H1 (cell line): Measurements from ENCODE around the gene ACAP2. TPM values are rescaled to one million over a fixed set of nuclear protein-coding genes. Genes with fewer than 3 reads are reported as not detected.

Source experiments
- CTCF ChIA-PET: fragments of 300-600 bp; sonication (Branson Sonifier 250); formaldehyde crosslinking; loops from one replicate; lab custom pipeline; 2021; ENCODE audit not compliant: partially characterized antibody; lab: Charles Lee
- POLR2A ChIA-PET: fragments of 300-600 bp; sonication (Branson Sonifier 250); formaldehyde crosslinking; loops from one replicate; lab custom pipeline; 2021; ENCODE audit warnings: inconsistent platforms; ENCODE audit not compliant: partially characterized antibody; lab: Charles Lee
- DNase-seq, 2 experiments: peaks; one replicate each; pipeline versions ENCODE4 v3.0.0 to v3.0.0-alpha.2; 2010 to 2022; ENCODE audit warnings: low spot score in 2 of 2, low read depth in 1 of 2, mixed read lengths in 1 of 2
- FAIRE-seq: peaks from 2 replicates; lab custom pipeline; 2011; peaks lifted over from hg19 to GRCh38; lab: Jason Lieb, UNC
- H2AFZ ChIP-seq: 2 replicates; pipeline ENCODE4 v1.8.1; 2012; ENCODE audit warnings: low read length, inconsistent platforms
- H2AK5ac ChIP-seq: 2 replicates; pipeline ENCODE4 v1.6.1; 2013; ENCODE audit warnings: low read depth, low read length
- H2BK120ac ChIP-seq: replicated peaks from 2 replicates; pipeline ENCODE3; 2013; ENCODE audit warnings: low read depth, low read length, inconsistent platforms
- H2BK12ac ChIP-seq: 2 replicates; pipeline ENCODE4 v1.6.1; 2013; ENCODE audit warnings: low read depth, low read length
- H2BK15ac ChIP-seq: 2 replicates; pipeline ENCODE4 v1.6.1; 2013; ENCODE audit warnings: low read length
- H2BK20ac ChIP-seq: 2 replicates; pipeline ENCODE4 v1.6.1; 2013; ENCODE audit warnings: low read length
- H2BK5ac ChIP-seq: 2 replicates; pipeline ENCODE4 v1.6.1; 2013; ENCODE audit warnings: low read depth, low read length
- H3K14ac ChIP-seq: 2 replicates; pipeline ENCODE4 v1.6.1; 2013; ENCODE audit warnings: inconsistent platforms; ENCODE audit not compliant: insufficient read length
- H3K18ac ChIP-seq: 2 replicates; pipeline ENCODE4 v1.6.1; 2013; ENCODE audit warnings: low read length; ENCODE audit errors: extremely low read depth
- H3K23ac ChIP-seq: 2 replicates; pipeline ENCODE4 v1.6.1; 2013; ENCODE audit warnings: inconsistent platforms; ENCODE audit not compliant: insufficient read length
- H3K23me2 ChIP-seq: 2 replicates; pipeline ENCODE4 v1.6.1; 2013; ENCODE audit warnings: low read depth, low read length
- H3K27ac ChIP-seq: 2 replicates; pipeline ENCODE4 v1.6.1; 2011; ENCODE audit warnings: low read depth, low read length, inconsistent platforms
- H3K27me3 ChIP-seq, 4 experiments: replicated peaks in 1 of 4; 1 replicate in 1 of 4; 2 replicates in 3 of 4; pipeline versions ENCODE4 v1.6.1 to v1.8.1; 2011 to 2013; ENCODE audit warnings: low read length in 3 of 4, mild to moderate bottlenecking in 3 of 4, inconsistent platforms in 2 of 4, mixed read lengths in 2 of 4, moderate library complexity in 1 of 4; ENCODE audit not compliant: control insufficient read depth in 3 of 4, insufficient read depth in 3 of 4; ENCODE audit errors: extremely low read depth in 1 of 4
- H3K36me3 ChIP-seq, 4 experiments: 2 replicates each; pipeline versions ENCODE4 v1.6.1 to v1.8.1; 2011 to 2013; ENCODE audit warnings: mild to moderate bottlenecking in 4 of 4, low read length in 3 of 4, moderate library complexity in 2 of 4, control low read depth in 1 of 4, inconsistent platforms in 1 of 4; ENCODE audit not compliant: insufficient read depth in 4 of 4, control insufficient read depth in 2 of 4
- H3K4ac ChIP-seq: replicated peaks from 2 replicates; pipeline ENCODE3; 2013; ENCODE audit warnings: low read length, low read depth, mixed read lengths, inconsistent platforms; ENCODE audit not compliant: insufficient read length
- H3K4me1 ChIP-seq, 4 experiments: replicated peaks in 1 of 4; 1 replicate in 1 of 4; 2 replicates in 3 of 4; pipeline versions ENCODE4 v1.6.1 to v1.8.1; 2011 to 2013; ENCODE audit warnings: low read length in 3 of 4, inconsistent platforms in 2 of 4, mixed read lengths in 1 of 4; ENCODE audit not compliant: insufficient read depth in 4 of 4, control insufficient read depth in 3 of 4
- H3K4me2 ChIP-seq, 2 experiments: 2 replicates each; pipeline versions ENCODE4 v1.6.1 to v1.8.1; 2011 to 2013; ENCODE audit warnings: low read depth in 2 of 2, low read length in 2 of 2, control low read depth in 1 of 2, inconsistent platforms in 1 of 2, mild to moderate bottlenecking in 1 of 2; ENCODE audit not compliant: insufficient read depth in 1 of 2
- H3K4me3 ChIP-seq, 4 experiments: fragments of 200-600, 300-600 bp in 1 of 4; sonication (generic), shearing (Covaris generic), sonication (Bioruptor Twin) in 1 of 4; 2 replicates each; pipeline versions ENCODE4 v1.5.1 to v1.8.1; 2011 to 2016; ENCODE audit warnings: low read length in 4 of 4, low read depth in 3 of 4, control low read depth in 2 of 4, inconsistent platforms in 2 of 4, mild to moderate bottlenecking in 2 of 4, mixed read lengths in 1 of 4, moderate library complexity in 1 of 4; ENCODE audit not compliant: insufficient read depth in 2 of 4; ENCODE audit errors: extremely low read depth in 1 of 4
- H3K56ac ChIP-seq: replicated peaks from 2 replicates; pipeline ENCODE3; 2013; ENCODE audit warnings: low read depth, mild to moderate bottlenecking, mixed read lengths, low read length, inconsistent platforms; ENCODE audit not compliant: insufficient read length
- H3K79me1 ChIP-seq: 2 replicates; pipeline ENCODE4 v1.6.1; 2013; ENCODE audit warnings: low read depth, low read length, control low read depth
- H3K79me2 ChIP-seq, 2 experiments: 2 replicates each; pipeline versions ENCODE4 v1.6.1 to v1.8.1; 2012 to 2013; ENCODE audit warnings: low read length in 2 of 2, mild to moderate bottlenecking in 2 of 2, inconsistent platforms in 1 of 2; ENCODE audit not compliant: insufficient read depth in 2 of 2, control insufficient read depth in 1 of 2
- H3K9ac ChIP-seq, 4 experiments: replicated peaks in 1 of 4; 1 replicate in 1 of 4; 2 replicates in 3 of 4; pipeline versions ENCODE4 v1.6.1 to v1.8.1; 2011 to 2013; ENCODE audit warnings: low read depth in 3 of 4, low read length in 3 of 4, control low read depth in 2 of 4, mild to moderate bottlenecking in 2 of 4, moderate library complexity in 2 of 4, inconsistent platforms in 1 of 4; ENCODE audit errors: extremely low read depth in 1 of 4
- H3K9me3 ChIP-seq, 2 experiments: 2 replicates each; pipeline versions ENCODE4 v1.6.1 to v1.8.1; 2012 to 2013; ENCODE audit warnings: mild to moderate bottlenecking in 2 of 2, moderate library complexity in 2 of 2, control low read depth in 1 of 2, inconsistent platforms in 1 of 2, low read depth in 1 of 2, low read length in 1 of 2, mixed read lengths in 1 of 2; ENCODE audit not compliant: insufficient read depth in 2 of 2
- H4K20me1 ChIP-seq, 2 experiments: replicated peaks in 1 of 2; 2 replicates each; pipeline versions ENCODE3 to v1.8.1; 2011 to 2013; ENCODE audit warnings: inconsistent platforms in 2 of 2, low read length in 2 of 2, mild to moderate bottlenecking in 1 of 2; ENCODE audit not compliant: insufficient read depth in 2 of 2, control insufficient read depth in 1 of 2
- H4K5ac ChIP-seq: 2 replicates; pipeline ENCODE4 v1.6.1; 2013; ENCODE audit warnings: low read length, low read depth, mixed read lengths, inconsistent platforms; ENCODE audit not compliant: insufficient read length
- H4K8ac ChIP-seq: 2 replicates; pipeline ENCODE4 v1.8.0; 2013; ENCODE audit warnings: mild to moderate bottlenecking, moderate library complexity, low read length, inconsistent platforms; ENCODE audit not compliant: insufficient read depth; ENCODE audit errors: extremely low read depth
- H4K91ac ChIP-seq: replicated peaks from 2 replicates; pipeline ENCODE3; 2013; ENCODE audit warnings: low read length, mixed read lengths, inconsistent platforms; ENCODE audit not compliant: insufficient read length
- CBX5 ChIP-seq: fragments of 300-800, 300-1000 bp; sonication (generic); IDR thresholded peaks from 2 replicates; pipeline ENCODE4 v1.7.1; 2016; ENCODE audit warnings: antibody characterized with exemption, low read length, low read depth
- CHD1 ChIP-seq: IDR thresholded peaks from 2 replicates; pipeline ENCODE4 v1.6.1; 2012; ENCODE audit warnings: low read depth, low read length, improper control_type of control experiment
- CREB1 ChIP-seq: IDR thresholded peaks from 2 replicates; pipeline ENCODE4 v1.6.1; 2012; ENCODE audit warnings: inconsistent platforms
- CTBP2 ChIP-seq: IDR thresholded peaks from 2 replicates; pipeline ENCODE4 v1.7.0; 2011; ENCODE audit warnings: borderline replicate concordance, mild to moderate bottlenecking, moderate library complexity, mixed read lengths, low read length; ENCODE audit not compliant: insufficient read depth, insufficient read length
- KDM1A ChIP-seq: fragments of 200-600, 300-600 bp; sonication (generic); IDR thresholded peaks from 2 replicates; pipeline ENCODE4 v1.7.1; 2016; ENCODE audit warnings: mild to moderate bottlenecking, low read length, borderline replicate concordance
- KDM4A ChIP-seq: IDR thresholded peaks from one replicate; pipeline ENCODE4 v1.7.1; 2012; ENCODE audit warnings: low read depth, mild to moderate bottlenecking, moderate library complexity, low read length, inconsistent platforms; ENCODE audit not compliant: severe bottlenecking
- MAFK ChIP-seq: IDR thresholded peaks from 2 replicates; pipeline ENCODE4 v1.6.1; 2012; ENCODE audit warnings: low read depth, mild to moderate bottlenecking, improper control_type of control experiment, low read length
- PHF8 ChIP-seq: fragments of 200-600 bp; sonication (generic); conservative IDR thresholded peaks from 2 replicates; pipeline ENCODE4 v1.7.1; 2012; ENCODE audit warnings: low read depth, mild to moderate bottlenecking, inconsistent platforms, low read length, moderate library complexity
- RAD21 ChIP-seq, 2 experiments: IDR thresholded peaks in 1 of 2; conservative IDR thresholded peaks in 1 of 2; 2 replicates each; pipeline ENCODE4 v1.6.1; 2011; ENCODE audit warnings: low read depth in 2 of 2, low read length in 2 of 2, improper control_type of control experiment in 1 of 2, inconsistent platforms in 1 of 2, mild to moderate bottlenecking in 1 of 2, moderate library complexity in 1 of 2
- SIN3A ChIP-seq, 2 experiments: IDR thresholded peaks in 1 of 2; conservative IDR thresholded peaks in 1 of 2; 2 replicates each; pipeline ENCODE4 v1.6.1; 2011 to 2012; ENCODE audit warnings: low read length in 2 of 2, improper control_type of control experiment in 1 of 2, low read depth in 1 of 2, mild to moderate bottlenecking in 1 of 2
- SP1 ChIP-seq: IDR thresholded peaks from 2 replicates; pipeline ENCODE4 v1.6.1; 2011; ENCODE audit warnings: low read depth, low read length
- SUZ12 ChIP-seq: fragments of 200-600 bp; sonication (generic); IDR thresholded peaks from 2 replicates; pipeline ENCODE4 v1.6.1; 2012; ENCODE audit warnings: mild to moderate bottlenecking, inconsistent platforms, low read length, moderate library complexity, mixed read lengths
- polyA plus RNA-seq, 7 experiments: library from polyadenylated mRNA; depleted of rRNA in 3 of 7; stranded (reverse) in 5 of 7; unstranded in 2 of 7; fragments of >200 nt in 5 of 7; fragments of 200-250 nt in 2 of 7; gene quantifications; 1 replicate in 5 of 7; 2 replicates in 1 of 7; 4 replicates in 1 of 7; pipeline versions ENCODE4 v1.2.1 to v1.2.3, GENCODE V29; 2011 to 2013; ENCODE audit warnings: missing spikeins in 2 of 7, mixed read lengths in 2 of 7
- total RNA-seq: library from RNA; stranded (reverse); fragmentation: NEBNext Ultra II Directional; extraction: Animal tissue kit (Norgen Biotek cat#: 25700); gene quantifications from 2 replicates; pipeline ENCODE4 v1.2.1, GENCODE V29; 2021
- TF ChIP-seq, protein P1 (sequence below): IDR thresholded peaks from 2 replicates; pipeline ENCODE4 v1.6.1; 2012; ENCODE audit warnings: low read length, inconsistent platforms

The ACAP2 gene
- total and polyA plus RNA-seq, 2 of the 8 experiments (the other 6 are each of a cell fraction or from before 2014, with no cell fraction given) = 7.7 to 37.3 TPM

- Histone ChIP-seq H3K14ac (no peak overlapping the region), H2BK120ac (no peak overlapping the region), H2AK5ac (no peak overlapping the region), H4K20me1 (no peaks in the 10 kb centered on the region), H2BK5ac (no peak overlapping the region), H3K27ac (no peak overlapping the region), H3K18ac (no peak overlapping the region), H3K4me2 (no peak overlapping the region), H3K23ac (no peak overlapping the region), H2BK15ac (no peak overlapping the region), H4K8ac (no peak overlapping the region), H2BK20ac (no peak overlapping the region), H2AFZ (no peak overlapping the region), H3K79me1 (no peaks in the 10 kb centered on the region), H4K5ac (no peak overlapping the region), H3K4me1 (no peaks in the 10 kb centered on the region), H3K36me3 (0 out of 8 replicates have a peak, but pooled peaks cover 0 to 2% (median 0%) of the 10 kb centered on the region in 4 experiments), H3K23me2 (no peaks in the 10 kb centered on the region), H4K91ac (no peak overlapping the region), H3K56ac (no peak overlapping the region), H3K4ac (no peak overlapping the region), H3K79me2 (no peaks in the 10 kb centered on the region), H3K9me3 (no peaks in the 10 kb centered on the region), H3K4me3 (no peak overlapping the region), H3K9ac (no peak overlapping the region), H2BK12ac (no peak overlapping the region), H3K27me3 (peaks cover 0 to 1% (median 0%) of the 10 kb centered on the region in 4 experiments; a peak in 1 of 7 replicates)
- POLR2A ChIA-PET = no interaction called here
- no peak for DNase-seq
- no peak for FAIRE-seq
- CTCF ChIA-PET = no interaction called here
- TF ChIP-seq KDM1A (no peak), PHF8 (no peak), CBX5 (no peak), CTBP2 (no peak), MAFK (no peak), CHD1 (no peak), RAD21 (IDR thresholded peaks at IDR 0.05 in 1 of 2, conservative IDR thresholded peaks at IDR 0.05 in 1 of 2; ENCODE audit: low read depth in 2 of 2, low read length in 2 of 2) (no peak), CREB1 (no peak), KDM4A (no peak), SP1 (no peak), SUZ12 (no peak), SIN3A (conservative IDR thresholded peaks at IDR 0.05 in 1 of 2, IDR thresholded peaks at IDR 0.05 in 1 of 2; ENCODE audit: low read depth in 1 of 2, low read length in 2 of 2) (no peak)
- TF ChIP-seq, protein P1, sequence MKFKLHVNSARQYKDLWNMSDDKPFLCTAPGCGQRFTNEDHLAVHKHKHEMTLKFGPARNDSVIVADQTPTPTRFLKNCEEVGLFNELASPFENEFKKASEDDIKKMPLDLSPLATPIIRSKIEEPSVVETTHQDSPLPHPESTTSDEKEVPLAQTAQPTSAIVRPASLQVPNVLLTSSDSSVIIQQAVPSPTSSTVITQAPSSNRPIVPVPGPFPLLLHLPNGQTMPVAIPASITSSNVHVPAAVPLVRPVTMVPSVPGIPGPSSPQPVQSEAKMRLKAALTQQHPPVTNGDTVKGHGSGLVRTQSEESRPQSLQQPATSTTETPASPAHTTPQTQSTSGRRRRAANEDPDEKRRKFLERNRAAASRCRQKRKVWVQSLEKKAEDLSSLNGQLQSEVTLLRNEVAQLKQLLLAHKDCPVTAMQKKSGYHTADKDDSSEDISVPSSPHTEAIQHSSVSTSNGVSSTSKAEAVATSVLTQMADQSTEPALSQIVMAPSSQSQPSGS = no peak
These were observed 135.1 kb downstream of the ACAP2 start for GRCh38 chr3:195307711-195308110.
